Measurements from ENCODE around the gene TIMM17B. TPM values are rescaled to one million over a fixed set of nuclear protein-coding genes. Genes with fewer than 3 reads are reported as not detected.
A peak's percentile ranks its signal among the peaks of the same experiment; 100 is the strongest.

TIMM17B gene
- total RNA-seq, 2 experiments from 2014 or later: 54.2 to 58.9 TPM

DNA sequence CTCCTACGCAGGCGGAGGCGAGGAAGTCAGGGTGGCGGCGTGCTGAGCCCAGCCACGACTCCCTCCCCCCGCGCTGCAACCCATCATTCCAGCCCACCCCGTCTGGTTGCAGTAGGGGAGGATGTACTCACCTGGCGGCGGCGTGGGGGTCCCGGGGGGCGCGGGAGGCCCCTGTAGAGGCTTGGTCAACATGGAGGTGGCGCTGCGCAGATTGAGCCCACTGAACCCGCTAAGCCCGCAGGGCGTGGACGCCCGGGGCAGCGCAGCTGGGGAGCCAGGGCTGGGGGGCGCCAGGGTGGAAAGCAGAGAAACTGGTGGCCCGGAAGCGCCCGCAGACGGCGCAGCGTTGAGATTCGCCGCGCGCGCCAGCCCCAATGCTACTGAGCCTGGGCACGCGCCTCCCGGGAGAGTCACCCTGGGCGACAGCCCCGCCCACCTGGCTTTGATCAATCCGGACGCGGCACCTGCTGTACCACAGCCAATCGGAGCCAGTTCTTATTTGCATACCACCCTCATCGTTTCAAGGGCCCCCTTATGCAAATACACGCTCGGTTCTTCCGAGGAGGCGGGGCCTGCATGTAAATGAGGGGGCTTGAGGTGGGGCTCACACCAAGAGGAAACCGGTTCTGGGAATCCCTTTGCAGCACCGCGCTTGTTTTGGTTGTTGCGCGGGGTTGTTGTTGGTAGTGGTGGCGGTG lies 21.2 kb upstream of the TIMM17B start, which contains the start of gene PIM2:
TSS of gene PIM2 (minus strand) at position 382 of the 698 bp plus-strand sequence. CDS start at position 192, 190 bp downstream.
- ChIA-PET POLR2A (interaction anchor here (0.9 to 4.9 kb wide), 5 partner anchors 20 to 378 kb away, joined by 4 to 86 read pairs (median 10); partner anchors contain the start of gene OTUD5), CTCF (interaction anchor here (2.5 kb wide), 1 partner anchor 19 kb away, joined by 17 read pairs; no protein-coding TSS in a partner anchor)
- intact Hi-C loops (cut with DNase I, micrococcal nuclease): loop anchor here (1.0 to 10.0 kb wide), 11 partner anchors 19 to 1264 kb away; partner anchors contain the start of genes ELK1 (in 1 of the 2), HDAC6 (in 1 of the 2), OTUD5 (in 1 of the 2) and PLP2 (in 1 of the 2)
- peak; percentile 68 for ATAC-seq
- peaks cover 48% of the 10 kb centered on the region for H3K4me1 Mint-ChIP-seq
- H3K27me3 Mint-ChIP-seq: no peaks in the 10 kb centered on the region
- peaks cover 70% of the 10 kb centered on the region for H3K36me3 Mint-ChIP-seq (ENCODE audit: low read depth)
- H3K9me3 Mint-ChIP-seq (ENCODE audit: low read depth): no peaks in the 10 kb centered on the region
- DNase-seq: peak; percentile 94
- peak within 1 kb of the TSS; percentile 96 for H3K27ac Mint-ChIP-seq
- peak within 1 kb of the TSS; percentile 97 for H3K4me3 Mint-ChIP-seq

DNA sequence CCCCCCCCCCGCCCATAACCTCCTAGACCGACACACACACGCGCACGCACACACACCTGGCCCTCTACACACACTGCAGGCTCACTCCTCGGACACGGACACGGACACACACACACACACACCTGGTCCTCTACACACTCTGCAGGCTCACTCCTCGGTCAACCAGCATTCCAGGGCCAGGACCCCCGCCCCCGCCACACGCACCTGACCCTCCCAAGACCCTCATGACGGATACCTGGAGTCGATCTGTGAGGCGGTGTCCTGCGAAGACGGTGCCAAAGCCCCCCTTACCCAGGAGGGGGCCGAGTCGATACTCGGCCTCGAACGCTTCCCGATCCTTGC lies 20.7 kb upstream of the TIMM17B start:
- intact Hi-C loops (cut with DNase I, micrococcal nuclease): loop anchor here (2.0 to 10.0 kb wide), 6 partner anchors 116 to 1263 kb away; partner anchors contain the start of genes ELK1 (in 1 of the 2), HDAC6 (in 1 of the 2), PLP2 (in 1 of the 2) and PPP1R3F (in 1 of the 2)
- H3K27ac Mint-ChIP-seq: peak overlapping the region; percentile 95
- CTCF ChIA-PET: interaction anchor here (0.6 kb wide), 1 partner anchor 40 kb away, joined by 3 read pairs; no protein-coding TSS in a partner anchor
- H3K36me3 Mint-ChIP-seq (ENCODE audit: low read depth): peaks cover 74% of the 10 kb centered on the region
- no peaks in the 10 kb centered on the region for H3K9me3 Mint-ChIP-seq (ENCODE audit: low read depth)
- POLR2A ChIA-PET: interaction anchor here (2.4 to 4.9 kb wide), 2 partner anchors 20 to 40 kb away, joined by 10 to 86 read pairs; partner anchors contain the start of gene OTUD5
- no peaks in the 10 kb centered on the region for H3K27me3 Mint-ChIP-seq
- no peak for ATAC-seq
- peak overlapping the region; percentile 97 for H3K4me3 Mint-ChIP-seq
- DNase-seq: no peak
- peaks cover 48% of the 10 kb centered on the region for H3K4me1 Mint-ChIP-seq

DNA sequence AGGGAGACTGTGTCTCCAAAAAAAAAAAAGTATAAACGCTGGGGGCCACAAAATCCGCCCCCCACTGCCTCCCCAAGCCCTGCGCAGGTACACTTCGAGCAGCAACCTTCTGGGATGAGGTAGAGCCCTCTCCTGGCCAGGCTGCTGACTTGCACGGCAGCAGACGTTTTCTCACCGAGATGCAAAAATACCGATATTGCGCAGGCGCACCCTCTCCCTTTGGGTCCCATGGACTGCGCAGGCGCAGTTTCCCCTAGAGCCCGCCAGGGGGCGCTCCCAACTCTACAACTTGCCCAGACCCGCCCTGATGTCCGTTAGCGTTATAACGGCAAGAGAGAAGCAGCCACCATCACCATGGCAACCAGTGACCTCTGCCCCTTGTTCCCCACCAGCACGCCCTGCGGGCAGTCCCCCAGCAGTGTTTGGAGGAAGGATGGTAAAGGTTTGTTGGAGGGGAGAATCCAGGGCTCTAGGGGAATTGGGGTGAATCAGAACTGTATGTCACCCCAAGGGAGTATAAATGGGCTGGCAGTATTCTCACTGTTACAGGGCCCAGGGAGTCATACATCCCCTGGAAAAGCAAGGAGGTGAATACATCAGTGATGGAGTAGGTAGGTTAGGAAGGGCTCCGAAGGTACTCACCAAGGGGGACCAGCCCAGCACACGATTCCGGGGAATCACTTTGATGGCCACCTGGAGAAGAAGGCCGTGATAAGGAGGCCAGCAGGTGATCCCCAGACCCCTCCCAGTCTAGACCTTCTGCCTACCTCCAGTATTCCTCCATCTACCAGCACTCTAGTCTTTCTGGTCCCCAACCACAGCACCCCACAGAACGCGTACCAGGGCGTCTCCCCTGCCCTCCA lies 19.8 kb upstream of the TIMM17B start:
- POLR2A ChIA-PET: interaction anchor here (1.6 to 4.9 kb wide), 4 partner anchors 21 to 41 kb away, joined by 6 to 86 read pairs (median 12); partner anchors contain the start of gene OTUD5
- Mint-ChIP-seq H3K4me1 (peaks cover 51% of the 10 kb centered on the region), H3K9me3 (ENCODE audit: low read depth) (no peaks in the 10 kb centered on the region), H3K27ac (peak overlapping the region; percentile 95), H3K27me3 (no peaks in the 10 kb centered on the region), H3K36me3 (ENCODE audit: low read depth) (peaks cover 75% of the 10 kb centered on the region), H3K4me3 (peak overlapping the region; percentile 97)
- CTCF ChIA-PET: no interaction called here
- intact Hi-C loops (cut with DNase I, micrococcal nuclease): loop anchor here (1.0 to 10.0 kb wide), 9 partner anchors 20 to 1263 kb away; partner anchors contain the start of genes ELK1 (in 1 of the 2), HDAC6 (in 1 of the 2), PLP2 (in 1 of the 2) and PPP1R3F (in 1 of the 2)
- ATAC-seq (peak; percentile 34), DNase-seq (peak; percentile 92)

DNA sequence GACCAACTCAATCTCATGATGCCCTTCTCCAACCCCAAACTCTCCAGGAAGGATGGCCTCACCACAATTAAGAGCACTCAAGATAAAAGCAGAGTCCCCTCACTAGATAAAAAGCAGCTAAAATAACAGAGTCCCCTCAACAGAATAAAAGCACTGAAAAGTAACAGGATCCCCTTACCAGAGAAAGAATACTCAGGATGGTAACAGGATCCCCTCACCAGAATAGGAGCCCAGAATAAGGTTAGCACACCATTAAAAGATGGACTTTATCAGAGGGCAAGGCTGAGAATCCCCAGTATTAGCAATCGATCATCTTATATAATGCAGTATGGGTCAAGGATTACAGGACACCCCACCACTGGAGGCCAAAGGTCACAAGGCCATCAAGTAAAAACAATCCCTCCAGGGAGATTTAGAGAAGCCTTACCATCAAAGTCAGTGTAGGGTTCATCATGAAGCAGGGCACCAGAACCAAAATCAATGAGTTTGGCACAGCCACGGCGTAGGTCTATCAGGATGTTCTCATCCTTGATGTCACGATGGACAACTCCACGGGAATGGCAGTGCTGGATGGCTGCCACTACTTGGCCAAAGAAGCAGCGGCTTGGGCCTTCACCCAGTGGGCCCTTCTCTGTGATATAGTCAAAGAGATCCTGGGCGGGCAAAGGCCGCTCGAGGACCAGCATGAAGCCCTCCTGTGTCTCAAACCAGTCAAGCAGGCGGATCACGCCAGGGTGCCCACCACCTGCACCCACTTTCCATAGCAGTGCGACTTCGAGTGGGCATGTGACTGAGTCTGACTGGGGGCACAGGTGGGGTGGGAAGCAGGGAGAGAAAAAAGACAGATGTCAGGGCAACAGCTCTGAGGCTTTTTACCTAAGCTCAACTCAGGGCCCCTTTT lies 17.3 kb upstream of the TIMM17B start:
- intact Hi-C loops (cut with DNase I, micrococcal nuclease): loop anchor here (5.0 to 10.0 kb wide), 5 partner anchors 113 to 1260 kb away; partner anchors contain the start of genes ELK1 (in 1 of the 2), HDAC6 (in 1 of the 2), PLP2 (in 1 of the 2) and PPP1R3F (in 1 of the 2)
- Mint-ChIP-seq H3K27me3 (no peaks in the 10 kb centered on the region), H3K4me3 (peak overlapping the region; percentile 97), H3K9me3 (ENCODE audit: low read depth) (no peaks in the 10 kb centered on the region), H3K27ac (peak overlapping the region; percentile 95), H3K36me3 (ENCODE audit: low read depth) (peaks cover 73% of the 10 kb centered on the region), H3K4me1 (peaks cover 42% of the 10 kb centered on the region)
- POLR2A ChIA-PET: interaction anchor here (0.6 to 2.3 kb wide), 3 partner anchors 18 to 1291 kb away, joined by 3 to 13 read pairs (median 4); no protein-coding TSS in a partner anchor
- ATAC-seq: no peak
- CTCF ChIA-PET: interaction anchor here (1.0 kb wide), 1 partner anchor 23 kb away, joined by 3 read pairs; no protein-coding TSS in a partner anchor
- no peak for DNase-seq

DNA sequence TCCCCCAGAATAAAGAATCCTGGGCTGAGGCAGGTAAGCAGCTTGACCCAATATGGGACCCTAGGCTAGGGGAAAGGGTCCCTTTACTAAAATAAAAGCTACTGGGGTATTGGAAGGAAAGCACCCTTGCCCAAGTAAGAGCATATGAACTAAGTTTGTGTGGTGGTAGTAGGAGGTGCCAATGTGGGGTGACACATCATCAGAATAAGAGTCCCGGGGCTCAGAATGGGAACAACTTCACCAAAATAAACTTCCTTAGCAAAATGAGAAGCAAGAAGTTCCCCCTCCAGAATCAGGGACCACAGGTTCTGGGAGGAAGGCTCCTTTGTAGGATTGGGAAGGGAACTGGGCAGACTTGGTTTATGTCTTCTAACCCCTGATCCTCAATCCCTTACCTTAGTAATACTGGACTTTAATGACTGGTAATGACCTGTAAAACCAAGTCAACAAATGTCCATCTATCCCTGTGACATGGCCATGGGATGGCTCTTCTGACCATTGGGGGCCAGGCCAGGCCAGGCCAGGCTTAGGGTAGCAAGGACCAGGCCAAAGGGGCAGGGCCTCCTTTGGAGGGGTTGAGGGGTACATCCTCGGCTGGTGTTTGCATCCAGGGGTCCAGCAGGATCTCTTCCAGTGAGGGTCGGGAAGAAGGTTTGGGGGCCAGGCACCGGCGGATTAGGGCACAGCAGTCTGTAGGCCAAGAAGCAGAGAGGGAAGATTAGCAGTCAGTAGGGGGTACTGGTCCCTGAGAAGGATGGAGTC lies 16.2 kb upstream of the TIMM17B start:
- Mint-ChIP-seq H3K4me3 (peak overlapping the region; percentile 97), H3K27me3 (no peaks in the 10 kb centered on the region), H3K9me3 (ENCODE audit: low read depth) (no peaks in the 10 kb centered on the region), H3K4me1 (peaks cover 39% of the 10 kb centered on the region), H3K27ac (peak overlapping the region; percentile 95), H3K36me3 (ENCODE audit: low read depth) (peaks cover 66% of the 10 kb centered on the region)
- POLR2A ChIA-PET: no interaction called here
- DNase-seq (no peak), ATAC-seq (no peak)
- CTCF ChIA-PET: interaction anchor here (2.1 kb wide), 1 partner anchor 33 kb away, joined by 5 read pairs; no protein-coding TSS in a partner anchor
- intact Hi-C loops (cut with DNase I, micrococcal nuclease): loop anchor here (10.0 kb wide), 2 partner anchors 239 to 1259 kb away; partner anchors contain the start of genes ELK1 (in 1 of the 2) and UXT (in 1 of the 2)

DNA sequence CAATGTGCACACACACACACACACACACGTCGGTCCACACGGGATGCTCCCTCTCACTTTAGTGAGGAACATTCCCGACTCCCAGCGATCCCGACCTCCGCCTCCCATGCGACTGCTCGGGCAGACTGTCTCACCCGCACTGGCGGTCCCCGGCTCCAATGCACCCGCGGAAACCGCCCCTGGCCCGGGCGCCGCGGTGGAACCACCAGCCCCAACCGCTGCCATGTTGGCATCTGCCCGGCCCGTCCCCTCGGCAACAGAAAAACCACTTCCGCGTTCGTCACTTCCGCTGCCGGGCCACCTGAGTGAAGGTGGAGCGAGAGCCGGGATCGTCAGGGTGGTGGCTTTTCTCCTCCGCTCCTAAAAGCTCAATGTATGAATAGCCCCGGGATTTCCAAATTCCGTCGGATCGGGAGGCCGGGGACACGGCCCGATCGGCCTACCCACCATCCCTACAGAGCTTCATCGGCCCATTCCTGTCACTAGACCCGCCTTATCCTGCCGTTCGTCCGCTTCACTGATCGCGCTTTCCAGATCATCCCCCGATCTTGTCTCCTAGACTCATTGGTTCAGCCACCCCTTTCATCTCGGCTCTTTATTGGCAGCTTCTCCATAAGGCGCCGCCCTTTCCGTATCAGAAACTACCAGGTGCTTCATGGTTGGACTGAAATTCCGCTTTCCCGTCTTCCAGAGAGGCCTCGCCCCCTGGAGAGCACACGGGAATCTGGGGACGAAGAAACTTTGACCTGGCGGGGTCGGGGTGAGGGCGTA lies 14.0 kb upstream of the TIMM17B start, which contains the start of gene SLC35A2:
TSS of gene SLC35A2 (minus strand) at position 235 of the 771 bp plus-strand sequence. CDS start at position 225, 10 bp downstream.
- peak within 1 kb of the TSS; percentile 97 for H3K4me3 Mint-ChIP-seq
- ChIA-PET CTCF (interaction anchor here (0.9 to 2.1 kb wide), 5 partner anchors 20 to 35 kb away, joined by 3 to 9 read pairs (median 4); no protein-coding TSS in a partner anchor), POLR2A (interaction anchor here (0.6 to 2.3 kb wide), 13 partner anchors 9 to 372 kb away, joined by 3 to 39 read pairs (median 4); partner anchors contain the start of genes HDAC6, OTUD5, PQBP1 and TBC1D25)
- no peaks in the 10 kb centered on the region for H3K9me3 Mint-ChIP-seq (ENCODE audit: low read depth)
- H3K4me1 Mint-ChIP-seq: peaks cover 39% of the 10 kb centered on the region
- H3K27me3 Mint-ChIP-seq: no peaks in the 10 kb centered on the region
- ATAC-seq: peak; percentile 69
- peaks cover 47% of the 10 kb centered on the region for H3K36me3 Mint-ChIP-seq (ENCODE audit: low read depth)
- DNase-seq: peak; percentile 93
- intact Hi-C loops (cut with DNase I, micrococcal nuclease): loop anchor here (1.0 to 10.0 kb wide), 6 partner anchors 14 to 1257 kb away; partner anchors contain the start of genes ELK1 (in 1 of the 2), HDAC6 (in 1 of the 2), PQBP1 (in 1 of the 2) and TFE3 (in 1 of the 2)
- H3K27ac Mint-ChIP-seq: peak within 1 kb of the TSS; percentile 92

DNA sequence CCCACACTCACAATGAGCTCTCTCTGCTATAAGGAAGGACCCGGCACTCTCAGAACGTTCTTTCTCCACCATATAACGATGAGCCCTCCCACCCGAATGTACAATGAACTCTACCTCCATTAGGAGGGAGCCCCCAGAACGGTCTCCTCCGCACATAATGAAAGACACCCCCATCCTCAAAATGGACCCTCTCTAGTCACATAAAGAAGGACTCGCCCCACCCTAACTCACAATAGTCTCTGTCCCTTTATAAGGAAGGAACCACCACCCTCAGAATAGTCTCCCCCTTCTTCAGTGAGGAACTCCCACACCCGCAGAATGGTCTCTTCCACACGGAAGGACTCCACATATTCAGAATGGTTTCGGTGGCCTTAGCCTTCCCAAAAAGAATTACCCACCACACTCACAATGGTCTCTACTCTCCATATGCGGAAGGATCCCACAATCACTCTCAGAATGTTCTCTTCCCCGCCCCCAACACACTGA lies 13.4 kb upstream of the TIMM17B start:
- Mint-ChIP-seq H3K36me3 (ENCODE audit: low read depth) (peaks cover 40% of the 10 kb centered on the region), H3K4me1 (peaks cover 39% of the 10 kb centered on the region), H3K27ac (peak overlapping the region; percentile 92), H3K27me3 (no peaks in the 10 kb centered on the region), H3K4me3 (peak overlapping the region; percentile 97), H3K9me3 (ENCODE audit: low read depth) (no peaks in the 10 kb centered on the region)
- DNase-seq (no peak), ATAC-seq (peak; percentile 11)
- CTCF ChIA-PET: interaction anchor here (0.9 to 1.8 kb wide), 2 partner anchors 26 to 30 kb away, joined by 3 to 9 read pairs; no protein-coding TSS in a partner anchor
- intact Hi-C loops (cut with DNase I, micrococcal nuclease): loop anchor here (1.0 to 10.0 kb wide), 5 partner anchors 14 to 1256 kb away; partner anchors contain the start of genes ELK1 (in 1 of the 2), HDAC6 (in 1 of the 2), PQBP1 (in 1 of the 2) and TIMM17B (in 1 of the 2)
- POLR2A ChIA-PET: interaction anchor here (0.9 to 2.3 kb wide), 7 partner anchors 13 to 371 kb away, joined by 3 to 39 read pairs (median 5); partner anchors contain the start of genes PQBP1, TBC1D25 and TIMM17B

DNA sequence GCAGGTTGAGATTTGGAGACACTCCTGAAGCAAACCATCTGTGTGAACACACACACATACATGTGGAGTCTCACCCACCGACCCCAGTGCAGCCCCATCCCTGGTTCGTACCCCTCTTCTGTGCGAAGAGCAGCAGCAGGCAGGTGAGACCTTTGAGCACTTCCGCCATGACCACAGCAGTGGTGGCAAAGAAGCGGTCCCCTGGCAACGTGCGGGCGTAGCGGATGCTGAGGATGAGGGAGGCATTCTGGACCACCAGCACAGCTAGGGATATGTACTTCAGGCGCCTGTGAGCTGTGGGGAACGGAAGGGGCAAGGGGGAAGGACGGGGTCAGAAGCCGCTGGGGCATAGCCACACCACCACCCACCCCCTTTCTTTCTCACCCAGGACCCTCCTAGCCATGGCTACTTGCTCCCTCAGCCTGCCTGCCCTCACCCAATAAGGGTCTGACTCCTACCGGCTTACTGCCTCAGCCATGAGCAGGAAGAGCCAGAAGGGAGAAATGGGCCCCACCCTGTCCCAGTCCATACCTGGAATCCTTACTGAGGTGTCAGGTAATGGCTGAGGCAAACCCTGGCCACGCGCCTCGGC lies 12.2 kb upstream of the TIMM17B start:
- DNase-seq: no peak

More for the DNA sequence above, 12.2 kb upstream of the TIMM17B start:
- Mint-ChIP-seq H3K9me3 (ENCODE audit: low read depth) (no peaks in the 10 kb centered on the region), H3K36me3 (ENCODE audit: low read depth) (peaks cover 29% of the 10 kb centered on the region), H3K4me3 (peak overlapping the region; percentile 97), H3K27me3 (no peaks in the 10 kb centered on the region), H3K4me1 (peaks cover 37% of the 10 kb centered on the region), H3K27ac (no peak overlapping the region)
- ChIA-PET CTCF (interaction anchor here (0.5 kb wide), 1 partner anchor 29 kb away, joined by 3 read pairs; no protein-coding TSS in a partner anchor), POLR2A (no interaction called here)
- intact Hi-C loops (cut with DNase I, micrococcal nuclease): loop anchor here (10.0 kb wide), 2 partner anchors 235 to 1255 kb away; partner anchors contain the start of genes ELK1 (in 1 of the 2) and UXT (in 1 of the 2)
- ATAC-seq: no peak
